ENCODE measurements around the gene SLC38A4. TPM values are rescaled to one million over a fixed set of nuclear protein-coding genes. Genes with fewer than 3 reads are reported as not detected.

The SLC38A4 gene
- total RNA-seq, 1 donor from 2014 or later = not detected

DNA sequence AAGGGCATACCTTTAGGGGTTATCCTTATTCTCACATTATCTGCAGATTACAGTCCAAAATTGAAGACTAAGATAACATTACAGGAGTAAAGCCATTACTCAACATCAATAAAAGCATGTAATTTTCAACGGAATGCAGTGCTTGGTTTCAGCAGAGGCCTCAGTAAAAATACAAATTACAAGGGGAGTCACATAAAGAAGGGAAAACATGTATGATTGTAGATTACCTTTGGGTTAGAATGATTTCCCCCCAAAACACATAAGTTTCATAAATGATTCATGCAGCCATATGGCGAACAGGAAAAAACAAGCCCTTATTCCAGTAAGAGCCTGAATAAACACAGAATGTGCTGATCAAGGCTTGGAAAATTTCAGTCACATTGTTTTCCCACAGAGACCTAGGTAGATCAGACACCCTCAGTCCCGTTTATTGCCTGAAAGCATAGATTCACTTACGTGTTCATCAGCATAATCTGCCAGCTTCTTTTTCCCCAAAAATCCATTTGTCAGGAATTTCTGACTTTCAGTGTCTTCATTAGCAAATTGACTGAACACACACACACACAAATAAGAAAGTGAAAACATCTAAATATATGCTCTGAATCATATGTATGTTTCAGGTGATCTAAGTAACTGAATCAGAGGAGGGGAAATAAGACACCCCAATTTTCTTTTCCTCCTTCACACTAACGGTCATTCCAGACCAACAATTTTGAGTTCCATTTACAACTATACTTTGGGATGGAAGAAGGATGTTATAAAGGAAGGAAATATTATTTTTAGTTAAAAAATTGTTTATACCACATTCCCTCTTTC, 37.5 kb downstream of the SLC38A4 start:
- no peak for DNase-seq (ENCODE audit: low read depth)
- H3K4me3 ChIP-seq (ENCODE audit: low read depth, low read length) = no peak overlapping the region
- TF ChIP-seq CTCF (IDR thresholded peaks at IDR 0.05; ENCODE audit: insufficient read depth, low read length, poor library complexity, severe bottlenecking) = no peak
- no peaks in the 10 kb centered on the region for H3K27me3 ChIP-seq (ENCODE audit: control insufficient read depth, insufficient read depth, low read length)
- no peaks in the 10 kb centered on the region for H3K36me3 ChIP-seq (ENCODE audit: control insufficient read depth, insufficient read depth, low read length)

GRCh38 chr12:46787496-46788055, 38.2 kb downstream of the SLC38A4 start:
- Histone ChIP-seq H3K36me3 (ENCODE audit: control insufficient read depth, insufficient read depth, low read length) (no peaks in the 10 kb centered on the region), H3K4me3 (ENCODE audit: low read depth, low read length) (no peak overlapping the region), H3K27me3 (ENCODE audit: control insufficient read depth, insufficient read depth, low read length) (no peaks in the 10 kb centered on the region)
- DNase-seq (ENCODE audit: low read depth) = no peak
- no peak for TF ChIP-seq CTCF (IDR thresholded peaks at IDR 0.05; ENCODE audit: insufficient read depth, low read length, poor library complexity, severe bottlenecking)

GRCh38 chr12:46786774-46787173, 39.0 kb downstream of the SLC38A4 start:
- H3K36me3 ChIP-seq (ENCODE audit: control insufficient read depth, insufficient read depth, low read length) = no peaks in the 10 kb centered on the region
- no peak overlapping the region for H3K4me3 ChIP-seq (ENCODE audit: low read depth, low read length)
- no peaks in the 10 kb centered on the region for H3K27me3 ChIP-seq (ENCODE audit: control insufficient read depth, insufficient read depth, low read length)
- no peak for TF ChIP-seq CTCF (IDR thresholded peaks at IDR 0.05; ENCODE audit: insufficient read depth, low read length, poor library complexity, severe bottlenecking)
- DNase-seq (ENCODE audit: low read depth) = no peak

DNA sequence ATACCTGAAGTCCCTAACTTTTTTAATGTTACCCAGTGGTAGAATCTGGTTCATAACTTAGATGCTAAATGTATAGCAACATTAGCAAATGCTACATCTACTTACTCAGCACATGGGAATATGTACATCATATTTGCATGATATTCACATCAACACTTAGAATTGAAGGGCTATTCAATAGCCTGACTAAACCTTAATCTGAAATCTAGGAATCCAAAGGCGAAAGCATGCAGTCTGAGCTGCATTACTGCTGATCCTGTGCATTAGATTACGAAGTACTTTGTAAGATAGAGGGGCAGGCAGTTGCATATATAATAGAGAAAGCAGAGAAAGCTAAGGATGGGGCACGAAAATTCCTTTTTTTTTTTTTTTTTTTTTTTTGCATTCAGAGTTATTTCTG, 40.4 kb downstream of the SLC38A4 start:
- H3K36me3 ChIP-seq (ENCODE audit: control insufficient read depth, insufficient read depth, low read length) = no peaks in the 10 kb centered on the region
- H3K4me3 ChIP-seq (ENCODE audit: low read depth, low read length) = no peak overlapping the region
- TF ChIP-seq CTCF (IDR thresholded peaks at IDR 0.05; ENCODE audit: insufficient read depth, low read length, poor library complexity, severe bottlenecking) = no peak
- DNase-seq (ENCODE audit: low read depth) = no peak
- H3K27me3 ChIP-seq (ENCODE audit: control insufficient read depth, insufficient read depth, low read length) = no peaks in the 10 kb centered on the region

GRCh38 chr12:46783871-46784270, 41.9 kb downstream of the SLC38A4 start:
- Histone ChIP-seq H3K4me3 (ENCODE audit: low read depth, low read length) (no peak overlapping the region), H3K27me3 (ENCODE audit: control insufficient read depth, insufficient read depth, low read length) (no peaks in the 10 kb centered on the region), H3K36me3 (ENCODE audit: control insufficient read depth, insufficient read depth, low read length) (no peaks in the 10 kb centered on the region)
- DNase-seq (ENCODE audit: low read depth) = no peak
- no peak for TF ChIP-seq CTCF (IDR thresholded peaks at IDR 0.05; ENCODE audit: insufficient read depth, low read length, poor library complexity, severe bottlenecking)

All from kidney epithelial cell (primary cell).